Lower lobe of right lung (tissue), 2 donors: Measurements from ENCODE around the gene ST7. TPM values are rescaled to one million over a fixed set of nuclear protein-coding genes. Genes with fewer than 3 reads are reported as not detected.

Experiments used
- ATAC-seq, 2 donors: fragments of 200-7000 bp; cut with Tn5 transposase; one replicate each; pipeline ENCODE4 v1.9.1; 2020 to 2022; ENCODE audit warnings: mild to moderate bottlenecking in 2 of 2, moderate library complexity in 2 of 2
- DNase-seq: peaks from one replicate; pipeline ENCODE4 v3.0.0-alpha.2; 2020
- H3K27ac ChIP-seq: fragments of 200-600 bp; one replicate; pipeline ENCODE4 v1.8.0; 2022
- H3K27me3 ChIP-seq: fragments of 200-600 bp; one replicate; pipeline ENCODE4 v1.8.0; 2022; ENCODE audit warnings: low read depth
- H3K36me3 ChIP-seq: fragments of 200-600 bp; one replicate; pipeline ENCODE4 v1.8.0; 2022; ENCODE audit warnings: mild to moderate bottlenecking
- H3K4me1 ChIP-seq: fragments of 200-600 bp; one replicate; pipeline ENCODE4 v1.8.0; 2022
- H3K4me3 ChIP-seq: fragments of 200-600 bp; one replicate; pipeline ENCODE4 v1.8.0; 2022; ENCODE audit warnings: mild to moderate bottlenecking
- H3K9me3 ChIP-seq: fragments of 200-600 bp; one replicate; pipeline ENCODE4 v1.8.0; 2022
- CTCF ChIP-seq: fragments of 200-600 bp; IDR thresholded peaks from one replicate; pipeline ENCODE4 v1.8.0; 2022; ENCODE audit warnings: antibody characterized with exemption, mild to moderate bottlenecking
- intact Hi-C: fragments of 100-400 bp; cut with DNase I; formaldehyde crosslinking; loops from one replicate; pipeline ENCODE4 v1.11.0; 2022
- total RNA-seq: library from RNA; stranded (reverse); fragmentation: NEBNext Ultra II Directional; extraction: Animal tissue kit (Norgen Biotek cat#: 25700); gene quantifications from one replicate; pipeline ENCODE4 v1.2.1, GENCODE V29; 2021
- donor health status: DM: no; HTN: yes; CAD: no; lungs with severe emphysema.

The ST7 gene
- total RNA-seq, 1 donor from 2014 or later = 51.1 TPM

GRCh38 chr7:117178600-117178999 is 225.3 kb downstream of the ST7 start:
- no peak for ATAC-seq
- no peak for DNase-seq
- H3K4me3 ChIP-seq = no peak overlapping the region
- TF ChIP-seq CTCF = no peak
- H3K27me3 ChIP-seq = no peaks in the 10 kb centered on the region
- intact Hi-C loops = no loop called here
- H3K36me3 ChIP-seq = peaks cover 11% of the 10 kb centered on the region
- H3K27ac ChIP-seq = no peak overlapping the region
- H3K9me3 ChIP-seq = no peaks in the 10 kb centered on the region
- H3K4me1 ChIP-seq = no peaks in the 10 kb centered on the region

GRCh38 chr7:117179701-117180100 is 226.4 kb downstream of the ST7 start:
- no peaks in the 10 kb centered on the region for H3K9me3 ChIP-seq
- H3K4me1 ChIP-seq = no peaks in the 10 kb centered on the region
- DNase-seq (no peak), ATAC-seq (no peak)
- intact Hi-C loops = no loop called here
- H3K4me3 ChIP-seq = no peak overlapping the region
- H3K36me3 ChIP-seq = peaks cover 3% of the 10 kb centered on the region
- no peaks in the 10 kb centered on the region for H3K27me3 ChIP-seq
- TF ChIP-seq CTCF = no peak
- no peak overlapping the region for H3K27ac ChIP-seq

GRCh38 chr7:117183729-117184128 is 230.4 kb downstream of the ST7 start:
- ATAC-seq (no peak), DNase-seq (no peak)
- Histone ChIP-seq H3K27me3 (no peaks in the 10 kb centered on the region), H3K9me3 (no peaks in the 10 kb centered on the region), H3K4me3 (no peak overlapping the region), H3K4me1 (no peaks in the 10 kb centered on the region), H3K27ac (no peak overlapping the region), H3K36me3 (no peaks in the 10 kb centered on the region)
- no peak for TF ChIP-seq CTCF
- intact Hi-C loops = no loop called here

- no peaks in the 10 kb centered on the region for H3K27me3 ChIP-seq
- no peaks in the 10 kb centered on the region for H3K9me3 ChIP-seq
- DNase-seq (no peak), ATAC-seq (no peak)
- intact Hi-C loops = no loop called here
- no peak overlapping the region for H3K27ac ChIP-seq
- no peak overlapping the region for H3K4me3 ChIP-seq
- peaks cover 1% of the 10 kb centered on the region for H3K36me3 ChIP-seq
- TF ChIP-seq CTCF = no peak
- no peaks in the 10 kb centered on the region for H3K4me1 ChIP-seq
Measured at GRCh38 chr7:117184367-117184766, 231.1 kb downstream of the ST7 start.

GRCh38 chr7:117185124-117185523 is 231.8 kb downstream of the ST7 start:
- no peak for TF ChIP-seq CTCF
- Histone ChIP-seq H3K4me3 (no peak overlapping the region), H3K9me3 (no peaks in the 10 kb centered on the region), H3K4me1 (no peaks in the 10 kb centered on the region), H3K27me3 (no peaks in the 10 kb centered on the region), H3K27ac (no peak overlapping the region), H3K36me3 (peaks cover 9% of the 10 kb centered on the region)
- ATAC-seq (no peak), DNase-seq (no peak)
- intact Hi-C loops = no loop called here
